NCI-H146 (cell line): ENCODE data around the gene LAD1.

Experiments
- DNase-seq: peaks from one replicate; lab custom pipeline; 2025; lab: John Stamatoyannopoulos, UW

The LAD1 gene

GRCh38 chr1:201363467-201363866 is 35.7 kb downstream of the LAD1 start:
- no peak for DNase-seq

- DNase-seq = no peak
Observed at GRCh38 chr1:201362906-201363305, 36.2 kb downstream of the LAD1 start.

- DNase-seq = peak; percentile 50
Observed at GRCh38 chr1:201361652-201362504, 37.2 kb downstream of the LAD1 start.

- no peak for DNase-seq
Observed at GRCh38 chr1:201360901-201361651, 38.0 kb downstream of the LAD1 start.

GRCh38 chr1:201360486-201360885 is 38.6 kb downstream of the LAD1 start:
- no peak for DNase-seq

GRCh38 chr1:201359873-201360210 is 39.3 kb downstream of the LAD1 start:
- no peak for DNase-seq

- DNase-seq = no peak
Observed at GRCh38 chr1:201359031-201359872, 39.9 kb downstream of the LAD1 start.

GRCh38 chr1:201358596-201358995 is 40.5 kb downstream of the LAD1 start:
- no peak for DNase-seq

GRCh38 chr1:201357636-201358348 is 41.3 kb downstream of the LAD1 start:
- no peak for DNase-seq

GRCh38 chr1:201357211-201357610 is 41.9 kb downstream of the LAD1 start:
- DNase-seq = no peak

GRCh38 chr1:201356701-201357100 is 42.4 kb downstream of the LAD1 start:
- no peak for DNase-seq

- no peak for DNase-seq
Observed at GRCh38 chr1:201356236-201356635, 42.9 kb downstream of the LAD1 start.

- no peak for DNase-seq
Observed at GRCh38 chr1:201355471-201355870, 43.7 kb downstream of the LAD1 start.

GRCh38 chr1:201354901-201355295 is 44.2 kb downstream of the LAD1 start:
- no peak for DNase-seq

GRCh38 chr1:201354151-201354900 is 44.8 kb downstream of the LAD1 start:
- DNase-seq = no peak

- no peak for DNase-seq
Observed at GRCh38 chr1:201353186-201353940, 45.8 kb downstream of the LAD1 start.

GRCh38 chr1:201351617-201352016 is 47.5 kb downstream of the LAD1 start:
- no peak for DNase-seq

GRCh38 chr1:201350884-201351283 is 48.2 kb downstream of the LAD1 start:
- no peak for DNase-seq

- no peak for DNase-seq
Observed at GRCh38 chr1:201350361-201350725, 48.8 kb downstream of the LAD1 start.

GRCh38 chr1:201349092-201349491 is 50.0 kb downstream of the LAD1 start:
- DNase-seq = no peak

GRCh38 chr1:201348211-201348566 is 50.9 kb downstream of the LAD1 start:
- DNase-seq = peak; percentile 38
